ENCODE data around the gene LAMA2.
A peak's percentile ranks its signal among the peaks of the same experiment; 100 is the strongest.

LAMA2 gene

GRCh38 chr6:129489215-129489765 lies 606.4 kb downstream of the LAMA2 start:
- Histone ChIP-seq H3K36me3 (ENCODE audit: control insufficient read depth, insufficient read depth, low read length) (no peaks in the 10 kb centered on the region), H3K27ac (ENCODE audit: low read depth, low read length, severe bottlenecking) (peak overlapping the region; percentile 99), H3K9me3 (ENCODE audit: control insufficient read depth, low read length) (no peaks in the 10 kb centered on the region), H3K4me3 (ENCODE audit: extremely low read depth, insufficient read depth, low read length, poor library complexity, severe bottlenecking) (no peak overlapping the region), H3K4me1 (ENCODE audit: control insufficient read depth, insufficient read depth, low read length, poor library complexity, severe bottlenecking) (peaks cover 42% of the 10 kb centered on the region)
- WGBS, 2 experiments (ENCODE audit: insufficient coverage in 2 of 2): 100% methylated on average over 2 of the region's 2 CpGs

GRCh38 chr6:129490521-129491255 lies 607.8 kb downstream of the LAMA2 start:
- WGBS, 2 experiments (ENCODE audit: insufficient coverage in 2 of 2): 43 to 69% methylated on average over 6 of the region's 9 CpGs
- H3K4me1 ChIP-seq (ENCODE audit: control insufficient read depth, insufficient read depth, low read length, poor library complexity, severe bottlenecking): peaks cover 45% of the 10 kb centered on the region
- no peaks in the 10 kb centered on the region for H3K9me3 ChIP-seq (ENCODE audit: control insufficient read depth, low read length)
- no peak overlapping the region for H3K4me3 ChIP-seq (ENCODE audit: extremely low read depth, insufficient read depth, low read length, poor library complexity, severe bottlenecking)
- H3K36me3 ChIP-seq (ENCODE audit: control insufficient read depth, insufficient read depth, low read length): no peaks in the 10 kb centered on the region
- H3K27ac ChIP-seq (ENCODE audit: low read depth, low read length, severe bottlenecking): peak overlapping the region; percentile 99

- 92 to 93% methylated on average over 6 of the region's 6 CpGs for WGBS, 2 experiments (ENCODE audit: insufficient coverage in 2 of 2)
- peaks cover 45% of the 10 kb centered on the region for H3K4me1 ChIP-seq (ENCODE audit: control insufficient read depth, insufficient read depth, low read length, poor library complexity, severe bottlenecking)
- no peaks in the 10 kb centered on the region for H3K9me3 ChIP-seq (ENCODE audit: control insufficient read depth, low read length)
- no peak overlapping the region for H3K4me3 ChIP-seq (ENCODE audit: extremely low read depth, insufficient read depth, low read length, poor library complexity, severe bottlenecking)
- H3K27ac ChIP-seq (ENCODE audit: low read depth, low read length, severe bottlenecking): peak overlapping the region; percentile 99
- H3K36me3 ChIP-seq (ENCODE audit: control insufficient read depth, insufficient read depth, low read length): no peaks in the 10 kb centered on the region
These were observed 608.5 kb downstream of the LAMA2 start for GRCh38 chr6:129491436-129491835.

GRCh38 chr6:129492260-129492659 lies 609.3 kb downstream of the LAMA2 start:
- H3K4me3 ChIP-seq (ENCODE audit: extremely low read depth, insufficient read depth, low read length, poor library complexity, severe bottlenecking): no peak overlapping the region
- peaks cover 45% of the 10 kb centered on the region for H3K4me1 ChIP-seq (ENCODE audit: control insufficient read depth, insufficient read depth, low read length, poor library complexity, severe bottlenecking)
- H3K9me3 ChIP-seq (ENCODE audit: control insufficient read depth, low read length): no peaks in the 10 kb centered on the region
- H3K36me3 ChIP-seq (ENCODE audit: control insufficient read depth, insufficient read depth, low read length): no peaks in the 10 kb centered on the region
- 100% methylated on average over 2 of the region's 4 CpGs for WGBS, 2 experiments (ENCODE audit: insufficient coverage in 2 of 2)
- no peak overlapping the region for H3K27ac ChIP-seq (ENCODE audit: low read depth, low read length, severe bottlenecking)

GRCh38 chr6:129493354-129493902 lies 610.5 kb downstream of the LAMA2 start:
- H3K4me1 ChIP-seq (ENCODE audit: control insufficient read depth, insufficient read depth, low read length, poor library complexity, severe bottlenecking): peaks cover 52% of the 10 kb centered on the region
- peak overlapping the region; percentile 81 for H3K27ac ChIP-seq (ENCODE audit: low read depth, low read length, severe bottlenecking)
- no peaks in the 10 kb centered on the region for H3K36me3 ChIP-seq (ENCODE audit: control insufficient read depth, insufficient read depth, low read length)
- 80% methylated on average over 1 of the region's 6 CpGs; no CpG with 5 or more reads in 1 of the 2 experiments for WGBS, 2 experiments (ENCODE audit: insufficient coverage in 2 of 2)
- H3K9me3 ChIP-seq (ENCODE audit: control insufficient read depth, low read length): no peaks in the 10 kb centered on the region
- no peak overlapping the region for H3K4me3 ChIP-seq (ENCODE audit: extremely low read depth, insufficient read depth, low read length, poor library complexity, severe bottlenecking)

- no peaks in the 10 kb centered on the region for H3K36me3 ChIP-seq (ENCODE audit: control insufficient read depth, insufficient read depth, low read length)
- no peaks in the 10 kb centered on the region for H3K9me3 ChIP-seq (ENCODE audit: control insufficient read depth, low read length)
- no CpG with 5 or more reads among the region's 2 CpGs for WGBS, 2 experiments (ENCODE audit: insufficient coverage in 2 of 2)
- peaks cover 47% of the 10 kb centered on the region for H3K4me1 ChIP-seq (ENCODE audit: control insufficient read depth, insufficient read depth, low read length, poor library complexity, severe bottlenecking)
- peak overlapping the region; percentile 81 for H3K27ac ChIP-seq (ENCODE audit: low read depth, low read length, severe bottlenecking)
- H3K4me3 ChIP-seq (ENCODE audit: extremely low read depth, insufficient read depth, low read length, poor library complexity, severe bottlenecking): no peak overlapping the region
These were observed 611.2 kb downstream of the LAMA2 start for GRCh38 chr6:129494099-129494498.

GRCh38 chr6:129494586-129494985 lies 611.6 kb downstream of the LAMA2 start:
- H3K36me3 ChIP-seq (ENCODE audit: control insufficient read depth, insufficient read depth, low read length): no peaks in the 10 kb centered on the region
- H3K4me1 ChIP-seq (ENCODE audit: control insufficient read depth, insufficient read depth, low read length, poor library complexity, severe bottlenecking): peaks cover 46% of the 10 kb centered on the region
- no peak overlapping the region for H3K27ac ChIP-seq (ENCODE audit: low read depth, low read length, severe bottlenecking)
- no peaks in the 10 kb centered on the region for H3K9me3 ChIP-seq (ENCODE audit: control insufficient read depth, low read length)
- H3K4me3 ChIP-seq (ENCODE audit: extremely low read depth, insufficient read depth, low read length, poor library complexity, severe bottlenecking): no peak overlapping the region

GRCh38 chr6:129495652-129496051 lies 612.7 kb downstream of the LAMA2 start:
- Histone ChIP-seq H3K36me3 (ENCODE audit: control insufficient read depth, insufficient read depth, low read length) (no peaks in the 10 kb centered on the region), H3K27ac (ENCODE audit: low read depth, low read length, severe bottlenecking) (no peak overlapping the region), H3K4me1 (ENCODE audit: control insufficient read depth, insufficient read depth, low read length, poor library complexity, severe bottlenecking) (peaks cover 48% of the 10 kb centered on the region), H3K4me3 (ENCODE audit: extremely low read depth, insufficient read depth, low read length, poor library complexity, severe bottlenecking) (no peak overlapping the region), H3K9me3 (ENCODE audit: control insufficient read depth, low read length) (no peaks in the 10 kb centered on the region)
- WGBS, 2 experiments (ENCODE audit: insufficient coverage in 2 of 2): no CpG with 5 or more reads among the region's 2 CpGs

- WGBS, 2 experiments (ENCODE audit: insufficient coverage in 2 of 2): 86% methylated on average over 1 to 2 of the region's 6 CpGs
- H3K27ac ChIP-seq (ENCODE audit: low read depth, low read length, severe bottlenecking): no peak overlapping the region
These were observed 614.8 kb downstream of the LAMA2 start for GRCh38 chr6:129497481-129498441.

GRCh38 chr6:129498541-129498940 lies 615.6 kb downstream of the LAMA2 start:
- H3K4me1 ChIP-seq (ENCODE audit: control insufficient read depth, insufficient read depth, low read length, poor library complexity, severe bottlenecking): peaks cover 46% of the 10 kb centered on the region
- H3K36me3 ChIP-seq (ENCODE audit: control insufficient read depth, insufficient read depth, low read length): no peaks in the 10 kb centered on the region
- WGBS, 2 experiments (ENCODE audit: insufficient coverage in 2 of 2): no CpG with 5 or more reads among the region's 2 CpGs
- no peak overlapping the region for H3K4me3 ChIP-seq (ENCODE audit: extremely low read depth, insufficient read depth, low read length, poor library complexity, severe bottlenecking)
- no peaks in the 10 kb centered on the region for H3K9me3 ChIP-seq (ENCODE audit: control insufficient read depth, low read length)
- H3K27ac ChIP-seq (ENCODE audit: low read depth, low read length, severe bottlenecking): no peak overlapping the region

More at GRCh38 chr6:129497481-129498441, 614.8 kb downstream of the LAMA2 start:
- H3K4me3 ChIP-seq (ENCODE audit: extremely low read depth, insufficient read depth, low read length, poor library complexity, severe bottlenecking): no peak overlapping the region
- no peaks in the 10 kb centered on the region for H3K36me3 ChIP-seq (ENCODE audit: control insufficient read depth, insufficient read depth, low read length)
- peaks cover 49% of the 10 kb centered on the region for H3K4me1 ChIP-seq (ENCODE audit: control insufficient read depth, insufficient read depth, low read length, poor library complexity, severe bottlenecking)
- H3K9me3 ChIP-seq (ENCODE audit: control insufficient read depth, low read length): no peaks in the 10 kb centered on the region
